Astrocyte (in vitro differentiated cells and primary cell): ENCODE data around the gene OR4E2. TPM values are rescaled to one million over a fixed set of nuclear protein-coding genes. Genes with fewer than 3 reads are reported as not detected.
"Not testable (repeated sequence)": the region's sequence is repeated elsewhere in the genome, so short reads cannot be mapped to it uniquely, and the experiment has no call there.

Experiments
- DNase-seq: peaks from one replicate; pipeline ENCODE4 v3.0.0-alpha.2; 2010; ENCODE audit warnings: low read depth
- FAIRE-seq: peaks from 2 replicates; lab custom pipeline; 2011; peaks lifted over from hg19 to GRCh38; lab: Jason Lieb, UNC
- H2AFZ ChIP-seq: 2 replicates; pipeline ENCODE4 v1.6.0; 2012; ENCODE audit warnings: low read depth, low read length, inconsistent platforms
- H3K27ac ChIP-seq: 2 replicates; pipeline ENCODE4 v1.5.1; 2011; ENCODE audit warnings: low read depth, low read length, inconsistent platforms
- H3K27me3 ChIP-seq: 2 replicates; pipeline ENCODE4 v1.6.0; 2011; ENCODE audit warnings: low read length, inconsistent platforms; ENCODE audit not compliant: insufficient read depth
- H3K36me3 ChIP-seq: 2 replicates; pipeline ENCODE4 v1.5.1; 2011; ENCODE audit warnings: low read length, inconsistent platforms; ENCODE audit not compliant: insufficient read depth
- H3K4me1 ChIP-seq: 2 replicates; pipeline ENCODE4 v1.5.1; 2011; ENCODE audit warnings: low read length, inconsistent platforms; ENCODE audit not compliant: insufficient read depth
- H3K4me2 ChIP-seq: 2 replicates; pipeline ENCODE4 v1.6.0; 2012; ENCODE audit warnings: low read length, inconsistent platforms
- H3K4me3 ChIP-seq: 2 replicates; pipeline ENCODE4 v1.5.1; 2011; ENCODE audit warnings: low read depth, mild to moderate bottlenecking, low read length, inconsistent platforms; ENCODE audit not compliant: insufficient read depth
- H3K79me2 ChIP-seq: 2 replicates; pipeline ENCODE4 v1.6.0; 2012; ENCODE audit warnings: mild to moderate bottlenecking, low read length, inconsistent platforms; ENCODE audit not compliant: insufficient read depth
- H3K9ac ChIP-seq: 2 replicates; pipeline ENCODE4 v1.6.0; 2012; ENCODE audit warnings: mild to moderate bottlenecking, low read length, inconsistent platforms
- H3K9me3 ChIP-seq: 2 replicates; pipeline ENCODE4 v1.5.1; 2012; ENCODE audit warnings: low read depth, mild to moderate bottlenecking, low read length, inconsistent platforms; ENCODE audit not compliant: insufficient read depth
- H4K20me1 ChIP-seq: 2 replicates; pipeline ENCODE4 v1.6.0; 2012; ENCODE audit warnings: low read length, inconsistent platforms; ENCODE audit not compliant: insufficient read depth
- H3K27ac Mint-ChIP-seq: one replicate; pipeline ENCODE4 v1.8.0; 2021; ENCODE audit warnings: mild to moderate bottlenecking, mixed read lengths; ENCODE audit not compliant: unreplicated experiment
- H3K27me3 Mint-ChIP-seq: one replicate; pipeline ENCODE4 v1.8.0; 2021; ENCODE audit warnings: low read depth, mixed read lengths; ENCODE audit not compliant: unreplicated experiment
- H3K36me3 Mint-ChIP-seq: one replicate; pipeline ENCODE4 v1.8.0; 2021; ENCODE audit warnings: low read depth, mixed read lengths; ENCODE audit not compliant: unreplicated experiment
- H3K4me1 Mint-ChIP-seq: one replicate; pipeline ENCODE4 v1.8.0; 2021; ENCODE audit warnings: low read depth, mixed read lengths; ENCODE audit not compliant: unreplicated experiment
- H3K4me3 Mint-ChIP-seq: one replicate; pipeline ENCODE4 v1.8.0; 2021; ENCODE audit warnings: mild to moderate bottlenecking, moderate library complexity, mixed read lengths; ENCODE audit not compliant: unreplicated experiment
- H3K9me3 Mint-ChIP-seq: one replicate; pipeline ENCODE4 v1.8.0; 2021; ENCODE audit warnings: mild to moderate bottlenecking, mixed read lengths; ENCODE audit not compliant: unreplicated experiment
- EZH2 ChIP-seq: IDR thresholded peaks from 2 replicates; pipeline ENCODE4 v1.6.1; 2012; ENCODE audit warnings: mild to moderate bottlenecking, low read length, inconsistent platforms; ENCODE audit not compliant: insufficient read depth
- total RNA-seq: library from RNA; stranded (reverse); gene quantifications from 2 replicates; pipeline ENCODE4 v1.2.1, GENCODE V29; 2021
- TF ChIP-seq, protein P1 (sequence below): IDR thresholded peaks from 2 replicates; pipeline ENCODE4 v1.5.1; 2011; ENCODE audit warnings: low read depth, mild to moderate bottlenecking, inconsistent platforms, low read length, moderate library complexity; ENCODE audit not compliant: insufficient read depth

OR4E2 gene
- total RNA-seq, 1 donor from 2014 or later = not detected

DNA sequence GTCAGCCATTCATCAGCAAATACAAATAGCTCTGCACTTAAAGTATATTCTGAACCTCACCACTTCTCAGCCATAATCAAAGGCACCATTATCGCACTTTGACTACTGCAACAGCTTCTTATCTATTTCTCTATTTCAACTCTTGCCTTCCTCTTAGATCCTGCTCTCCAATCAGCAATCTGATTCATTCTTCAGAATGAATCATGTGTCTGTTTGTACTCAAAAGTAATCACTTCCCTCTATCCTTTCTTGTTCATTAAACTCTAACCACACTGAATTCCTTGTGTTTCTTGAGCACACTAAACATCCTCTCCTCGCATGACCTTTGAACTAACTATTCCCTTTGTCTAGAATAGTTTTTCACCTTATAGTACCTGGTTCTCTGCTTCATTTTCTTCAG, 32.8 kb downstream of the OR4E2 start:
- Histone ChIP-seq H2AFZ (no peak overlapping the region), H3K4me1 (no peaks in the 10 kb centered on the region), H3K9me3 (no peaks in the 10 kb centered on the region), H3K4me2 (no peak overlapping the region), H3K9ac (no peak overlapping the region), H3K79me2 (no peaks in the 10 kb centered on the region), H3K36me3 (no peaks in the 10 kb centered on the region), H3K27ac (no peak overlapping the region), H3K27me3 (peaks cover 2% of the 10 kb centered on the region), H3K4me3 (no peak overlapping the region), H4K20me1 (no peaks in the 10 kb centered on the region)
- Mint-ChIP-seq H3K27ac (no peak overlapping the region), H3K36me3 (no peaks in the 10 kb centered on the region), H3K27me3 (no peaks in the 10 kb centered on the region), H3K4me3 (no peak overlapping the region), H3K9me3 (peaks cover 4% of the 10 kb centered on the region), H3K4me1 (peaks cover 5% of the 10 kb centered on the region)
- DNase-seq (no peak), FAIRE-seq (no peak)
- TF ChIP-seq, protein P1, sequence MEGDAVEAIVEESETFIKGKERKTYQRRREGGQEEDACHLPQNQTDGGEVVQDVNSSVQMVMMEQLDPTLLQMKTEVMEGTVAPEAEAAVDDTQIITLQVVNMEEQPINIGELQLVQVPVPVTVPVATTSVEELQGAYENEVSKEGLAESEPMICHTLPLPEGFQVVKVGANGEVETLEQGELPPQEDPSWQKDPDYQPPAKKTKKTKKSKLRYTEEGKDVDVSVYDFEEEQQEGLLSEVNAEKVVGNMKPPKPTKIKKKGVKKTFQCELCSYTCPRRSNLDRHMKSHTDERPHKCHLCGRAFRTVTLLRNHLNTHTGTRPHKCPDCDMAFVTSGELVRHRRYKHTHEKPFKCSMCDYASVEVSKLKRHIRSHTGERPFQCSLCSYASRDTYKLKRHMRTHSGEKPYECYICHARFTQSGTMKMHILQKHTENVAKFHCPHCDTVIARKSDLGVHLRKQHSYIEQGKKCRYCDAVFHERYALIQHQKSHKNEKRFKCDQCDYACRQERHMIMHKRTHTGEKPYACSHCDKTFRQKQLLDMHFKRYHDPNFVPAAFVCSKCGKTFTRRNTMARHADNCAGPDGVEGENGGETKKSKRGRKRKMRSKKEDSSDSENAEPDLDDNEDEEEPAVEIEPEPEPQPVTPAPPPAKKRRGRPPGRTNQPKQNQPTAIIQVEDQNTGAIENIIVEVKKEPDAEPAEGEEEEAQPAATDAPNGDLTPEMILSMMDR = no peak
- TF ChIP-seq EZH2 = no peak

- no peaks in the 10 kb centered on the region for H4K20me1 ChIP-seq
- H3K4me3 Mint-ChIP-seq = no peak overlapping the region
- H3K9me3 ChIP-seq = no peaks in the 10 kb centered on the region
- no peak overlapping the region for H3K27ac Mint-ChIP-seq
- H3K4me1 Mint-ChIP-seq = no peaks in the 10 kb centered on the region
- TF ChIP-seq, protein P1 = no peak
- TF ChIP-seq EZH2 = no peak
- DNase-seq (no peak), FAIRE-seq (no peak)
- no peaks in the 10 kb centered on the region for H3K27me3 Mint-ChIP-seq
- no peaks in the 10 kb centered on the region for H3K79me2 ChIP-seq
- no peak overlapping the region for H2AFZ ChIP-seq
- H3K9me3 Mint-ChIP-seq = peaks cover 5% of the 10 kb centered on the region
- no peak overlapping the region for H3K9ac ChIP-seq
- no peaks in the 10 kb centered on the region for H3K36me3 Mint-ChIP-seq
- no peak overlapping the region for H3K27ac ChIP-seq
- peaks cover 2% of the 10 kb centered on the region for H3K27me3 ChIP-seq
- no peaks in the 10 kb centered on the region for H3K4me1 ChIP-seq
- no peaks in the 10 kb centered on the region for H3K36me3 ChIP-seq
- no peak overlapping the region for H3K4me3 ChIP-seq
- no peak overlapping the region for H3K4me2 ChIP-seq
Measured at GRCh38 chr14:21694425-21694824, 40.8 kb downstream of the OR4E2 start.

GRCh38 chr14:21697662-21698061, 44.0 kb downstream of the OR4E2 start:
- H3K27me3 Mint-ChIP-seq, DNase-seq, H2AFZ ChIP-seq, H3K9ac ChIP-seq, H3K9me3 Mint-ChIP-seq, H3K4me1 Mint-ChIP-seq, H3K4me1 ChIP-seq, H3K36me3 Mint-ChIP-seq, H4K20me1 ChIP-seq, FAIRE-seq, H3K27ac Mint-ChIP-seq, H3K9me3 ChIP-seq, H3K4me3 Mint-ChIP-seq, H3K27ac ChIP-seq, H3K4me3 ChIP-seq, H3K79me2 ChIP-seq, H3K27me3 ChIP-seq, H3K36me3 ChIP-seq, H3K4me2 ChIP-seq: not testable (repeated sequence)

DNA sequence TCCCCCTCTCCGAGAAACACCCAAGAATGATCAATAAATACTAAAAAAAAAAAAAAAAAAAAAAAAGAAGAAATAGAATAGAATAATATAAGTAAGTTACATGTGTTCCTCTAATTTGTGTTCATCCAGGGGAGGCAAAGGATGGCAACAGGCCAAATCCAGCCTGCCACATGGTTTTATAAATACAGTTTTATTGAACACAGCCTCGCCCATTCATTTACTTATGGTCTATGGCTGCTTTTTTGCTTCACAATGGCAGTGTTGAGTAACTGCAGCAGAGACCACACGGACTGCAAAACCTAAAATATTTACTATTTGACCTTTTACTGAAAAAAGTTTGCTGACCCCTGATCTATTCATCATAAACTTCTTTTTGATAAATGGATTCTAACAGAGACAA, 44.9 kb downstream of the OR4E2 start:
- H3K4me3 ChIP-seq, H3K4me1 ChIP-seq, DNase-seq, H3K79me2 ChIP-seq, H3K36me3 ChIP-seq, H3K9me3 Mint-ChIP-seq, H3K9ac ChIP-seq, H3K27me3 ChIP-seq, H2AFZ ChIP-seq, H3K4me2 ChIP-seq, H3K27ac ChIP-seq, H3K27ac Mint-ChIP-seq, H4K20me1 ChIP-seq, H3K4me1 Mint-ChIP-seq, H3K27me3 Mint-ChIP-seq, FAIRE-seq, H3K9me3 ChIP-seq, H3K4me3 Mint-ChIP-seq, H3K36me3 Mint-ChIP-seq: not testable (repeated sequence)
